Breast epithelium (tissue), 4 donors: Measurements from ENCODE around the gene CSH2. TPM values are rescaled to one million over a fixed set of nuclear protein-coding genes. Genes with fewer than 3 reads are reported as not detected.

Experiments used
- DNase-seq, 2 donors: peaks; one replicate each; pipeline ENCODE4 v3.0.0-alpha.2; 2019; ENCODE audit warnings: low spot score in 2 of 2
- H3K27ac ChIP-seq, 2 donors: fragments of 200-600 bp; sonication (generic) in 1 of 2; one replicate each; pipeline ENCODE4 v1.5.1; 2016 to 2019; ENCODE audit warnings: mild to moderate bottlenecking in 1 of 2
- H3K27me3 ChIP-seq, 2 donors: fragments of 200-600 bp; sonication (generic) in 1 of 2; one replicate each; pipeline versions ENCODE4 v1.5.1 to v1.6.0; 2017 to 2019; ENCODE audit warnings: control low read depth in 1 of 2, mild to moderate bottlenecking in 1 of 2
- H3K36me3 ChIP-seq: fragments of 200-600 bp; one replicate; pipeline ENCODE4 v1.5.1; 2019
- H3K4me1 ChIP-seq, 2 donors: fragments of 200-600 bp; sonication (generic); one replicate each; pipeline ENCODE4 v1.5.1; 2016 to 2019; ENCODE audit warnings: control low read depth in 1 of 2
- H3K4me3 ChIP-seq, 3 donors: fragments of 200-600 bp; sonication (generic); 1 replicate in 2 of 3; 2 replicates in 1 of 3; pipeline ENCODE4 v1.5.1; 2016 to 2019; ENCODE audit warnings: mild to moderate bottlenecking in 3 of 3, moderate library complexity in 2 of 3
- H3K9me3 ChIP-seq, 2 donors: fragments of 200-600 bp; sonication (generic) in 1 of 2; one replicate each; pipeline ENCODE4 v1.5.1; 2016 to 2019; ENCODE audit warnings: control low read depth in 1 of 2
- CTCF ChIP-seq, 3 donors: fragments of 450-650 bp; IDR thresholded peaks; one replicate each; pipeline ENCODE4 v1.5.1; 2016 to 2017; ENCODE audit warnings: antibody characterized with exemption in 3 of 3, mild to moderate bottlenecking in 3 of 3, moderate library complexity in 3 of 3
- POLR2A ChIP-seq: fragments of 450-650 bp; IDR thresholded peaks from one replicate; pipeline ENCODE4 v1.6.1; 2016; ENCODE audit warnings: antibody characterized with exemption, mild to moderate bottlenecking, moderate library complexity
- POLR2AphosphoS5 ChIP-seq, 3 donors: sonication (generic); formaldehyde crosslinking; IDR thresholded peaks; one replicate each; pipeline ENCODE4 v1.6.1; 2017; ENCODE audit warnings: antibody characterized with exemption in 3 of 3
- intact Hi-C: fragments of 100-400 bp; cut with DNase I; formaldehyde crosslinking; loops from one replicate; pipeline ENCODE4 v1.15.1; 2023; ENCODE audit warnings: low total_unique reads
- total RNA-seq, 3 donors: library from RNA; depleted of rRNA; stranded (reverse); fragments of >200 nt; gene quantifications; one replicate each; pipeline ENCODE4 v1.1.0, GENCODE V29; 2016

Gene CSH2
- total RNA-seq, 3 donors from 2014 or later: not detected

GRCh38 chr17:63828936-63829335 lies 44.5 kb downstream of the CSH2 start:
- no peak for DNase-seq
- no peak for TF ChIP-seq POLR2A
- TF ChIP-seq POLR2AphosphoS5 (IDR thresholded peaks at IDR 0.05): no peak
- no peak for TF ChIP-seq CTCF (IDR thresholded peaks at IDR 0.05)
- intact Hi-C loops: no loop called here
- Histone ChIP-seq H3K27ac (peak overlapping the region; percentile 7 to 95), H3K27me3 (no peaks in the 10 kb centered on the region), H3K4me1 (peaks cover 4 to 22% of the 10 kb centered on the region in 2 donors), H3K9me3 (no peaks in the 10 kb centered on the region), H3K4me3 (peak overlapping the region in 1 of 3 donors; percentile 96), H3K36me3 (no peaks in the 10 kb centered on the region)

- H3K36me3 ChIP-seq: no peaks in the 10 kb centered on the region
- no peak for TF ChIP-seq POLR2A
- TF ChIP-seq CTCF (IDR thresholded peaks at IDR 0.05): no peak
- TF ChIP-seq POLR2AphosphoS5 (IDR thresholded peaks at IDR 0.05): no peak
- H3K4me3 ChIP-seq: peak overlapping the region; percentile 65 to 96 (median 76)
- H3K27me3 ChIP-seq: no peaks in the 10 kb centered on the region
- no peak for DNase-seq
- H3K9me3 ChIP-seq: no peaks in the 10 kb centered on the region
- intact Hi-C loops: no loop called here
- peak overlapping the region; percentile 92 to 95 for H3K27ac ChIP-seq
- peaks cover 4 to 22% of the 10 kb centered on the region in 2 donors for H3K4me1 ChIP-seq
Measured at GRCh38 chr17:63827801-63828221, 45.7 kb downstream of the CSH2 start.

- no peaks in the 10 kb centered on the region for H3K36me3 ChIP-seq
- peak within 1 kb of the TSS; percentile 65 to 96 (median 76) for H3K4me3 ChIP-seq
- H3K27ac ChIP-seq: peak within 1 kb of the TSS; percentile 92 to 95
- no peaks in the 10 kb centered on the region for H3K27me3 ChIP-seq
- peak; percentile 93 to 94 for DNase-seq
- H3K4me1 ChIP-seq: peaks cover 4 to 22% of the 10 kb centered on the region in 2 donors
- no peaks in the 10 kb centered on the region for H3K9me3 ChIP-seq
- TF ChIP-seq POLR2AphosphoS5 (IDR thresholded peaks at IDR 0.05) (peak; percentile 88 to 96 (median 96)), POLR2A (peak; percentile 70), CTCF (IDR thresholded peaks at IDR 0.05) (peak; percentile 49 to 56 (median 54))
- intact Hi-C loops: no loop called here
Measured at GRCh38 chr17:63827002-63827800, 46.3 kb downstream of the CSH2 start, which contains the start of the genes FTSJ3 and PSMC5. FTSJ3 (minus strand) TSS chr17:63827663; CDS start chr17:63826902, 761 bp downstream. PSMC5 (plus strand) TSS chr17:63827431; CDS start chr17:63827491, 60 bp downstream.

GRCh38 chr17:63826468-63827001 lies 46.9 kb downstream of the CSH2 start:
- Histone ChIP-seq H3K9me3 (no peaks in the 10 kb centered on the region), H3K36me3 (peaks cover 2% of the 10 kb centered on the region), H3K27me3 (no peaks in the 10 kb centered on the region), H3K4me3 (peak overlapping the region; percentile 65 to 96 (median 76)), H3K27ac (peak overlapping the region; percentile 92 to 95), H3K4me1 (peaks cover 4 to 22% of the 10 kb centered on the region in 2 donors)
- no peak for TF ChIP-seq POLR2A
- no peak for TF ChIP-seq CTCF (IDR thresholded peaks at IDR 0.05)
- TF ChIP-seq POLR2AphosphoS5 (IDR thresholded peaks at IDR 0.05): no peak
- DNase-seq: no peak
- intact Hi-C loops: no loop called here

- H3K4me1 ChIP-seq: peaks cover 4 to 21% of the 10 kb centered on the region in 2 donors
- intact Hi-C loops: no loop called here
- no peak for DNase-seq
- TF ChIP-seq CTCF (IDR thresholded peaks at IDR 0.05) (no peak), POLR2A (no peak), POLR2AphosphoS5 (IDR thresholded peaks at IDR 0.05) (no peak)
- no peaks in the 10 kb centered on the region for H3K27me3 ChIP-seq
- H3K27ac ChIP-seq: peak overlapping the region in 1 of 2 donors; percentile 21
- H3K9me3 ChIP-seq: no peaks in the 10 kb centered on the region
- peaks cover 12% of the 10 kb centered on the region for H3K36me3 ChIP-seq
- no peak overlapping the region for H3K4me3 ChIP-seq
Measured at GRCh38 chr17:63824362-63824761, 49.1 kb downstream of the CSH2 start.
